CD4-positive, alpha-beta T cell treated with Interferon alpha-2 for 1 hour (primary cell): ENCODE results near the gene IL9.
A peak's percentile ranks its signal among the peaks of the same experiment; 100 is the strongest.

Experiments used
- DNase-seq, 2 donors: peaks; one replicate each; pipeline ENCODE4 v3.0.0-alpha.2; 2020 to 2022

IL9 gene

GRCh38 chr5:135890867-135891266, 4.8 kb downstream of the IL9 start:
- no peak for DNase-seq

GRCh38 chr5:135890296-135890695, 5.3 kb downstream of the IL9 start:
- DNase-seq = no peak

DNA sequence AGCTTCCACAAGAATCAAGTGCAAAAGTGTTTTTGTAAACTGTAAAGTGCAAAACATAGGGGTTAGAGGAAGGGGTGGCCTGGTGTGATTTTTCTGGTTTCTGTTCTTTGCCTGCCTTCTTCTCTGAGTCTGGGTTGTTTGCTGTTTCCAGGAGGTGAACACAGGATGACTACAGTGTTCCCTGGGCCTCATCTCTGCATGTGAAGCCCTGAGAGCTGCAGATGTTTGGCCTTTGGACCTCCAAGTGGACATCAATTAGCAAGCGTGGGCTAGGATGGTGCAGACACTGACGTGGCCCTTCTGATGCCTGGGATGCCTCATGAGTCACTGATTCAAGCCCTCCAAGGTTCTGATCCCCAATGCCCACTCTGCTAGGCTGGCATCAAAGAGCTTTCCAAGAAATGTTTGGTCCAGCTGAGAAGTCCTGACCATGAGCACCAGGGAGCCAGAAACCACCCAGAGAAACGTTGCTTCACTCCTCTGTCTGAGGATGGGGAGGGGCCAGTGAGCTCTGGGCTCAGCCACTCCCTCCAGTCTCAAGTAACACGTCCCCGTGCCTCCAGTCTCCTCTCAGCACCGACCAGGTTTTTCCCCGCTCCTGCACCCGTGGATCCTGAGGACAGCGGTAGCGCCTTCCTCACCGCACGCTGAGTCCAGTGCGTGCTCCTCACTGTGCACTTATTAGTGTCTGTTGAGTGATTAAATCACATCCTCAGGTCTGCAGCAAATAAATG, 7.6 kb downstream of the IL9 start:
- no peak for DNase-seq

- DNase-seq = peak; percentile 50 to 75
Measured at GRCh38 chr5:135887447-135887864, 8.2 kb downstream of the IL9 start.

- DNase-seq = no peak
Measured at GRCh38 chr5:135886136-135886535, 9.5 kb downstream of the IL9 start.

DNA sequence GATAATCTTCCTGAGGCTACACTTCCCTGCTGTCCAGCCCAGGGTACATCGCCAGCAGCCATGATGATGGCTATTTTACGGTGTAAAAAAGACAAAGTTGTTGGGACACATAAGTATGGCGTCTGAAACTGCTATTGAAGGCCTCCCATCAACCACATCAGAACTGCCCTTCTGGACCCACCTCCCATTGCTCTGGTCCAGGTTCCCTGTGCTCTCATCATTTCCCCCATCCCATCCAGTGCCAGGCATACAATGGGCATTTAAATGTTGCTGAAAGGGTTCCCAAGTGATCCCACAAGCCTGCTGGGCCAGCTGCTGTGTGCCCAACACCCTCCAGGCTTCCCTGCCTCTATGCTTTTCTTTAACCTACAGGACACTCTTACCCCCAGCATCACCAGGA, 10.6 kb downstream of the IL9 start:
- DNase-seq = no peak

DNA sequence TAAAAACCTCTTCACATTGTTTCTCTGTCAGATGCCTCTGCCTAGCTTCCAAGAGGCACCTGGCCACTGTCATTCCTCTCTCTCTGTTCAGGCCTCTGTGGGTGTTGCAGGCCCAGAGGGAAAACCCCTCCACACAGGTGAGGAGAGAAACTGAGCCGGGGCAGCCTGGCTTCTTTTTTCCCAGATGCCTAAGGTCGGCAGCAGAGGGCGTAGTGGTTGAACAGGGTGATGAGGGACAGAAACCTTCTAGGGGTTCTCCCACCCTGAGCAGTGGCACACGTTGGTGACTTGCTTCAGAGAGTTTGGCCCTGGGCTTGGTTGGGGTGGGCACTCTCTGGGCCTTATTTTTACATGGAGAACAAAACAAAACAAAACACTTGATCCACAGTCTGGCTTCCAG, 12.2 kb downstream of the IL9 start:
- no peak for DNase-seq

DNA sequence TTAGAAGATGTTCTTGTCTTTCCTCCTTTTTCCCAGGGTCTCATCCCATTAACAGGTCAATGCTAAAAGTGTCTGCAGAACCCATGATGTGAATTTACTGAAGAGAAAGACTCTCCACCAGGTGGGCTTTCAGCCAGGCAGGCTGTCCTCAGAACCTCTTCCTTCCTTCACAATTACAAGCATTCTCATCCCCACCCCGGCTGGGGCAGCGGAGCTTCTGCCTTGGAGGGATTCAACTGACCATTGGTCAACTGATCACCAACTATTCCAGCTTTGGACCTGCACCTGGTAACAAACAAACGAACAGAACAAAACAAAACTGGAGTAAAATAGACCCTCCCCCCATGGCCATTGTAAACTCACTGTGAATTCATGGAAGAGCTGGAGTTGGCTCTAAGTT, 12.6 kb downstream of the IL9 start:
- DNase-seq = no peak

- DNase-seq = no peak
Measured at GRCh38 chr5:135881819-135882218, 13.8 kb downstream of the IL9 start.

DNA sequence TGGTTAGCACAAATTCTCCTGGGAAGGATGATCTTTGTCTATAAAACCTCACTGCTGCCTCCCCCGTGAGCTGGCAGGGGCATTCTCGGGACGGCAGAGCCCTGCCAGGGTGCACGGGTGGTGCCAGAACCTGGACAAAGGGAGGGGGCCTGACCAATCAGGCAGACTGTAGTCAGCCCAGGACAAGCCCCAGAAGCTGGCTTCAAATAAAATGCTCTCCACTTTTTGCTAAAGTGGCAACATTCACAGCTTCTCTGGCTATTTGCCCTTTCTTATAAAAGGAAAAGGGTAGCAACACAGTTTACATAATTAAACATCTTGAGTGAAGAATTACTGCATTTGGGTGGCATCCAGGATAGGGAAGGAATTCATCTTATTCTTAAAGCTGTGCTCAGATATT, 14.4 kb downstream of the IL9 start:
- DNase-seq = no peak

DNA sequence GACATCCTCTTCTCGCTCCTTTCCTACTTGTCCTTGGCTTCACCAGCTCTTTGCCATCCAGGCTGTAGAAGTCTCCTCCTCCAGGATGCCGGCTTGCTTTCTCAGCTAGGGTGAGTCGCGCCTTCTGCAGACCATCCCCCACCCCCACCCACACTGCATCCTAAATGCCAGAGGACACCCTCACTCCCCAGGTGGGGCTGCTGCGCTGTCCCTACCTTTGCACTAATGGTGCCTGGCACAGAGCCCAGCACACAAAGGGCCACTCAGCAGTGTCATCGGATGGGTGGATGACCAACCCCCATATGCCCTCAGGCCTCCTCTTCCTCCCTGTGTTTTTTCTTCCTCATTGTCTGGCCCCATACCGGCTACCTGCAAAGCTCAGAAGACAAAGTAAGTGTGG, 14.8 kb downstream of the IL9 start:
- no peak for DNase-seq

DNA sequence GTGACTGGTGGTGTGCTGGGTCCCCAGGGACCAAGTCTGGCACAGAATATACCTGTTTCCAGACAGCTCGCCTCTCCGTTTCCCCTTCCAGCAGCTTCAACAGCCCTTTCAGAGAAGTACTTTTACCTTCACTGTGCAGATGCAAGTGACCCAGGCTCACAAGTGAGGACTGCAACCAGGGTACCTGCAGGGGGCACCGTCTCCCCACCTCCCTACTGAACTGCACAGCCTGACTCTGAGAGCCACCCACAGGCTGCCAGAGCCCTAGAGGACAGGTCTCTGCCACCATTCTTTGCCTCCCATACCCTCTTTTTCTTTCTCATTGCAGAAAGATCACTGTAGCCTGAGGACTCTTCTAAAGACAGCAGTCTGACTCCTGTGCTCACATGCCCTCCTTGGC, 15.4 kb downstream of the IL9 start:
- DNase-seq = no peak

GRCh38 chr5:135879591-135879990, 16.1 kb downstream of the IL9 start:
- no peak for DNase-seq

DNA sequence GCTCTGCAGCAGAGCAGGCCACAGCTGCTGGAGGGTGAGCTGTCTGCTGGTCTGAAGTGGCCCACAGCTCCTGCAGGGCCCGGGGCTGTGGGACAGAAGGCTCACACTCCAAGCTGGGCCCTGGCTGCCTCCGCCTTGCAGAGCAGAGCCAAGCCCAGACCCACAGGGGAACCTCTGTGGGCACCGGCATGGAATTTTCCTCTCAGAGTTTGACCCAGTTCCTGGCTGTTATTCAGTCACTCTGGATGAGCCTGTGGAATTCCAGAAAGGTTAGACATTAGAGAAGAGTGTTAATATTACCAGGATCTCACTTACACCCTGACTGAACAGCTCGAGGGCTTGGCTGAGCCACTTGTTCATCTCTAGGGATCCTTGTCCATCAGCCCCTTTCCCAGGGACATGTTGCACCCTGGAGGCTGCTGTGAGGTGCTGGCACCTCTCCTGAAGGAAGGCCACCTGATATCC, 17.5 kb downstream of the IL9 start:
- DNase-seq = no peak

GRCh38 chr5:135877570-135878155, 18.0 kb downstream of the IL9 start:
- no peak for DNase-seq

- DNase-seq = no peak
Measured at GRCh38 chr5:135876146-135876545, 19.5 kb downstream of the IL9 start.

GRCh38 chr5:135875567-135875966, 20.1 kb downstream of the IL9 start:
- DNase-seq = no peak

DNA sequence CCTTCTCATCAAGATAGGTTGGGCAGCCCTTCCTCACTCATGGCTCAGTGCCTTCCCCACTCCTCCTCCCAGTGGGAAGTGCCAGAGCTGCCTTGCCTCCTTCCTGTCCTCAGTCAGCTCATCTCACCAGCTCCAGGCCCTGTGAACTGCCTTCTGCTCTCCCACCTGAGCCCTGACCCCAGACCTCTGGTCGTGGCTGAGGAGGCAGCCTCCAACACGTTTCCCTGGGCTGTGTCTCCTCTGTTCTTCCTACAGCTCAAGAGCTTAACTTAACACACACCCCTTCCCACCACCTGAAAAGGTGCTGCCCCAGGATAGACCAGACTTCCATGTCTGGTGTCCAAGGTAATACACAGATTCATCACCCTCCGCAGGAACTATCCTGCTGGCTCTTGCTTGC, 21.2 kb downstream of the IL9 start:
- DNase-seq = no peak

DNA sequence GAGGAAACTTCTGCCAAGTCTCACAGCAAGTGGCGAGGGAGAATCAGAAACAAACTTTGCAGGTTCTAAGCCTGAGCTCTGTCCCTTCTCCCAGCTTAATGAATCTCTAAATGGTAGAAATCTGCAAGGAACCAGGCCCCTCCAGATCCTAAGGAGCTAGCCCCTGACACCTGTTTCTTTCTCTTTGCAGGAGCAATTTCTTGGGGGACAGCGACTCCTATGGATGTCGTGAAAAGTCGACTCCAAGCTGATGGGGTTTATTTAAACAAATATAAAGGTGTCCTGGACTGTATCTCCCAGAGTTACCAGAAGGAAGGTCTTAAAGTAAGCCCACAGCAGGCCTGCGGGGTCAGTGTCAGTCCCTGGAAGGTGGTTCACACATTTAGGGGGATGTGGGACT, 21.8 kb downstream of the IL9 start:
- DNase-seq = no peak

DNA sequence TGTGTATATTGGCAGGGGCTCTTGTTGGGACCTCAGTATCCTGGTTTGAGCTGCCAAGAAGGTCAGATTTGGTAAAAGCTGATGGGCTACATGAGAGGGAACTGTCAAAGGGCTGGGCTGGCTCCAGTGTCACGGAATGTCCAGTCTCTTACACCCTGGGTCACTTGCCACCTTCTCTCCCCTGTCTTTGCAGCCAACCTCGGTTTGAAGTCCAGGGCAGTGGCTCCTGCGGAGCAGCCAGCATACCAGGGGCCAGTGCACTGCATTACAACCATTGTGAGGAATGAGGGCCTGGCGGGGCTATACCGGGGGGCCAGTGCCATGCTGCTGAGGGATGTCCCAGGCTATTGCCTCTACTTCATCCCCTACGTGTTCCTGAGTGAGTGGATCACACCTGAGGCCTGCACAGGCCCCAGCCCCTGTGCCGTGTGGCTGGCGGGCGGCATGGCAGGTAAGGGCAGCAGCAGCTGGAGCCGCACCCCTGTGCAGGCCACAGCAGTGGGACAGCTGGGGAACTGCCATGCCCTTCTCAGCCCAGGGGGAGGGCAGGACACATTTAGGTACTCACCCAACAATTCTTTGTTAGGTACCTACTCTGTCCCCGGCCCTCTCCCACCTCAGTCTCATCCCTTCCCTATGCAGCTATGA, 24.2 kb downstream of the IL9 start:
- DNase-seq = no peak

DNA sequence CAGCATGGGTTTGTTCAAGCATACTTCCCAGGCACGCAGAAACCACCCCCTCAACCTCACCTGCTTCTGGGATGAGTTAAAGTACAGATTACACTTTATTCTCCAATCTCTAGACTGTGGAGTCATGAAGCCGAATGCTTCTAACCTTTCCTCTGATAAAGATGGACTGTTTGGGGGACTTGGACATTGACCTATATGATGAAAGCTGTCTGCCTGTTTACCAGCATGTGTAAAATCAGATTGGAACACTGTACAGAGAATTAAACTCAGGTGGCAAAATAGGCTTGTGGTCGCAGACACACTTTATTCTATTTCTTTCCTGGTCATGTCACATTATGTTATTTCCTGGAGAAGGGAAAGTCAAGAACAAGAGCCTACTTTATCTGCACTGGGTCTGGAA, 25.7 kb downstream of the IL9 start:
- DNase-seq = no peak

DNA sequence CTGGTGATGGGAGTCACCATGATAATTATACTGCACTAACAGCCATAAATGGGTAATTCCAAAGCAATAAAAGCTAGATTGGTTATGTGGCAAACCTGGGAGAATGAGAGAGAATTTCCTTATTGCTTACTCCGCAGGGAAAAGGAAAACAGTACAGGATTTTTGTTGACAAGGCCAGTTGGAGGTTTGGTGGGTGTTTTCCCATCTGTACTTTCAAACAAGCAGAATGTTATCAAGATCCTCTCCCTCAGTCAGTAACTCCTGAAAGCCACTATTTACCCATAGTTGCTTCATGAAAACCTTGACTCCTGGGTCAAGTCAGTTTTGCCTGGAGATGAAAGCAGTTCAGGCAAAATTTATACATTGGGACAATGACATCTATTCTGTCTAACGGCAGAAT, 26.4 kb downstream of the IL9 start:
- DNase-seq = no peak

DNA sequence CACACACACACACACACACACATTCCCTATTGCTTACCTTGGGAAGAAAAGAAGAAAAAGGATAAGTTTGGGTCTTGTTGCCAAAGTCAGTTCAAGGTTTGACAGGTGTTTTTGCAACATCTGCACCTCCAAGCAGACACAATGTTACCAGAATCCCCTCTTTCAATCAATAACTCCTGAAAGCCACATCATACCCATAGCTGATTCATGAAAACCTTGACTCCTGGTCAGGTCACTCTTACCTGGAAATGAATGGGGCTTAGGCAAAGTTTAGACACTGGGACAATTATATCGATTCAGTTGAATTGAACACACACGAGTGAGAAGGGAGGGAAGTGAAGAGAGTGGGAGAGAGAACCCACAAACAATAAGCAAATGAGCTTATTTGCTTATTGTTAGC, 27.0 kb downstream of the IL9 start:
- DNase-seq = no peak

- no peak for DNase-seq
Measured at GRCh38 chr5:135867599-135867998, 28.0 kb downstream of the IL9 start.
